GM18508 (cell line): ENCODE data around the gene HGS.

Source experiments
- ATAC-seq: cut with Tn5 transposase; IDR thresholded peaks from one replicate; pipeline ENCODE4 v1.9.1; 2021; ENCODE audit warnings: moderate number of reproducible peaks; ENCODE audit not compliant: insufficient read depth, unreplicated experiment

Gene HGS

GRCh38 chr17:81702934-81703746, 19.3 kb downstream of the HGS start, which contains the start of gene MRPL12:
Gene MRPL12, plus strand, starts transcription at chr17:81703367. Its CDS starts 135 bp downstream, at chr17:81703502.
- no peak for ATAC-seq

GRCh38 chr17:81703747-81704654, 20.2 kb downstream of the HGS start:
- no peak for ATAC-seq

- ATAC-seq = no peak
Observed at GRCh38 chr17:81705518-81706231, 21.9 kb downstream of the HGS start.

GRCh38 chr17:81706232-81706611, 22.4 kb downstream of the HGS start:
- ATAC-seq = no peak

GRCh38 chr17:81706757-81707624, 23.2 kb downstream of the HGS start:
- no peak for ATAC-seq

GRCh38 chr17:81707725-81708646, 24.2 kb downstream of the HGS start:
- ATAC-seq = no peak

- no peak for ATAC-seq
Observed at GRCh38 chr17:81708739-81709185, 25.0 kb downstream of the HGS start.

- no peak for ATAC-seq
Observed at GRCh38 chr17:81710514-81711308, 26.9 kb downstream of the HGS start.

GRCh38 chr17:81711814-81712467, 28.1 kb downstream of the HGS start, which contains the start of gene SLC25A10:
Gene SLC25A10, plus strand, starts transcription at chr17:81712284. Its CDS starts 143 bp downstream, at chr17:81712427.
- no peak for ATAC-seq

- no peak for ATAC-seq
Observed at GRCh38 chr17:81712468-81713003, 28.7 kb downstream of the HGS start.

GRCh38 chr17:81713004-81713555, 29.3 kb downstream of the HGS start:
- ATAC-seq = no peak

GRCh38 chr17:81713556-81714411, 30.0 kb downstream of the HGS start:
- no peak for ATAC-seq

GRCh38 chr17:81714412-81715106, 30.7 kb downstream of the HGS start:
- no peak for ATAC-seq

GRCh38 chr17:81715107-81715871, 31.5 kb downstream of the HGS start:
- no peak for ATAC-seq
